ENCODE measurements around the gene NPEPL1.
"Not testable (repeated sequence)": the region's sequence is repeated elsewhere in the genome, so short reads cannot be mapped to it uniquely, and the experiment has no call there.

Gene NPEPL1

DNA sequence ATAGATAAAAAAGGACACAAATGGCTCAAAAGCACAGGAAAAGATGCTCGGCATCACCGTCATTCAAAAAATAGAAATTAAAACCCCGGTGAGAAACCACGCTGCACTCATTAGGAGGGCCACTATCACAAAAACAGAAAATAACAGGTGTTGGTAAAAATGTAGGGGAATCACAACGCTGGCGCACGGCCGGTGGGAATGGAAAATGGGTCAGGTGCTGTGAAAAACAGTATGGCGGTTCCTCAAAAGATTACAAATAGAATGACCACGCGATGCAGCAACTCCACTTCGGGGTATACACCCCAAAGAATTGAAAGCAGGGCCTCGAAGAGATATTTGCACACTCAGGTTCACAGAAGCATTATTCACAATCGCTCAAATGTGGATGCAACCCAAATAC lies 28.3 kb downstream of the NPEPL1 start:
- TF ChIP-seq, protein P1, sequence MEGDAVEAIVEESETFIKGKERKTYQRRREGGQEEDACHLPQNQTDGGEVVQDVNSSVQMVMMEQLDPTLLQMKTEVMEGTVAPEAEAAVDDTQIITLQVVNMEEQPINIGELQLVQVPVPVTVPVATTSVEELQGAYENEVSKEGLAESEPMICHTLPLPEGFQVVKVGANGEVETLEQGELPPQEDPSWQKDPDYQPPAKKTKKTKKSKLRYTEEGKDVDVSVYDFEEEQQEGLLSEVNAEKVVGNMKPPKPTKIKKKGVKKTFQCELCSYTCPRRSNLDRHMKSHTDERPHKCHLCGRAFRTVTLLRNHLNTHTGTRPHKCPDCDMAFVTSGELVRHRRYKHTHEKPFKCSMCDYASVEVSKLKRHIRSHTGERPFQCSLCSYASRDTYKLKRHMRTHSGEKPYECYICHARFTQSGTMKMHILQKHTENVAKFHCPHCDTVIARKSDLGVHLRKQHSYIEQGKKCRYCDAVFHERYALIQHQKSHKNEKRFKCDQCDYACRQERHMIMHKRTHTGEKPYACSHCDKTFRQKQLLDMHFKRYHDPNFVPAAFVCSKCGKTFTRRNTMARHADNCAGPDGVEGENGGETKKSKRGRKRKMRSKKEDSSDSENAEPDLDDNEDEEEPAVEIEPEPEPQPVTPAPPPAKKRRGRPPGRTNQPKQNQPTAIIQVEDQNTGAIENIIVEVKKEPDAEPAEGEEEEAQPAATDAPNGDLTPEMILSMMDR (IDR thresholded peaks at IDR 0.05; ENCODE audit: insufficient read depth, missing control alignments): no peak
- DNase-seq (ENCODE audit: insufficient read length, low spot score): no peak
- FAIRE-seq: no peak

DNA sequence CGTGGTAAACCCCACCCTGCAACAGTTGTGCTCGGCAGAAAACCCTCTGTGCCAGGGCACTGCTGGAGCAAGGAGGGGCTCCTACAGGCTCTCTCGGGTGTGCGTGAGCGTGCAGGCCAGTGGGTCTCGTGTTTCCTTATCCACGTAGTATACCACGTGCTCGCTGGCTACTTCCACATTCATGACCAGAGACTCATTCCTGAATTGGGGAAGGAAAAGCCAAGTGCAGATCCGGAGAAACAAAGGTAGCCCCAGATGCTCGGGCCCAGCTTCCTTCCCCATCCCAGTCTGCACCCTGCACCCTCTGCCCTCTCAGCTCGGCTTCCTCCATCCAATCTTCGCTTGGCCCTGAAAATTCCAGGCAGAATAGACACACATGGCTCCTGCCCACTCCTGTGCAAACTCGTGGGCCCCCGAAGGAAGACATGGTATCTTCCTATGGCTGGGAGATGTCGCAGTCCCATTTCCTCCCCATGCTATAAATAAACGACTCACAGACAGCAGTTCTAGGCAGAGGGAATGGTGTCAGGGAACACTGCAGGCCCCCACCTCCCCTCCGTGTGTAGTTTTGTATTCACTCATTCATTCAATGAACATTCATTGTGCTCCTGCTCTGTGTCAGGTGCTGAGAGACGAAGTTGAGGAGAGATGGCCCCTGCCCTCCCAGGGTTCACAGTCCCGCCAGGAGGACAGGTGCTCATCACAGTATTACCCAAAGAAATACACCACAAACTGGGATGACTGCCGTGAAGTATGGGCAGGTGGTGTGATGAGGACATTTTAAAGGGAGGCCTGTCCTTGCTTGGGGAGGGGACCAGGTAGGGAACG lies 29.6 kb downstream of the NPEPL1 start:
- DNase-seq (ENCODE audit: insufficient read length, low spot score) (no peak), FAIRE-seq (no peak)

GRCh38 chr20:58722877-58723627 lies 30.5 kb downstream of the NPEPL1 start:
- TF ChIP-seq, protein P1 (IDR thresholded peaks at IDR 0.05; ENCODE audit: insufficient read depth, missing control alignments): no peak
- FAIRE-seq (no peak), DNase-seq (ENCODE audit: insufficient read length, low spot score) (no peak)

More for the DNA sequence above, 29.6 kb downstream of the NPEPL1 start:
- TF ChIP-seq, protein P1 (IDR thresholded peaks at IDR 0.05; ENCODE audit: insufficient read depth, missing control alignments): no peak

DNA sequence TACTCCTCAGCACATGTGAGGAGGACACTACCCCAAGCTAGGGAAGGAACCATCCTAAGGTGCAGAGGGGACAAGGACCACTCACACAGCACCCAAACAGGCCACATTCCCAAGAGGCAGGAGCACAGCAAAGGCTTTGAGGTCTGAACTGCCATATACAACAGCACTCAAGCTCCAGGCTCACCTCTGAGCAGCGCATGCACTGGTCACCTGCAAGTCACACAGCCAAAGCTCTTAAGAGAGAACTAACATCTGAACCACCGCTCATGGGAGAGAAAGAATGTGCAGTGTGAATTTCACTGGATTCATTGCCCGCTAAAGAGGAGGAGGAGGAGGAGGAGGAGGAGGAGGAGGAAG lies 31.0 kb downstream of the NPEPL1 start:
- no peak for FAIRE-seq
- no peak for DNase-seq (ENCODE audit: insufficient read length, low spot score)
- TF ChIP-seq, protein P1 (IDR thresholded peaks at IDR 0.05; ENCODE audit: insufficient read depth, missing control alignments): no peak

DNA sequence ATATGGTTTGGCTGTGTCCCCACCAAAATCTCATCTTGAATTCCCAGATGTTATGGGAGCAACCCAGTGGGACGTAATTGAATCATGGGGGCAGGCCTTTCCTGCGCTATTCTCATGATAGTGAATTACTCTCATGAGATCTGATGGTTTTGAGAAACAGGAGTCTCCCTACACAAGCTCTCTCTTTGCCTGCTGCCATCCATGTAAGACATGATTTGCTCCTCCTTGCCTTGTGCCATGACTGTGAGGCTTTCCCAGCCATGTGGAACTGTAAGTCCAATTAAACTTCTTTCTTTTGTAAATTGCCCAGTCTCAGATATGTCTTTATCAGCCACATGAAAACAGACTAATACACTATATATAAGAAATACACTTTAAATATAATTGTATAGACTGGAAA lies 33.6 kb downstream of the NPEPL1 start:
- not testable (repeated sequence) for FAIRE-seq; DNase-seq (ENCODE audit: insufficient read length, low spot score)

DNA sequence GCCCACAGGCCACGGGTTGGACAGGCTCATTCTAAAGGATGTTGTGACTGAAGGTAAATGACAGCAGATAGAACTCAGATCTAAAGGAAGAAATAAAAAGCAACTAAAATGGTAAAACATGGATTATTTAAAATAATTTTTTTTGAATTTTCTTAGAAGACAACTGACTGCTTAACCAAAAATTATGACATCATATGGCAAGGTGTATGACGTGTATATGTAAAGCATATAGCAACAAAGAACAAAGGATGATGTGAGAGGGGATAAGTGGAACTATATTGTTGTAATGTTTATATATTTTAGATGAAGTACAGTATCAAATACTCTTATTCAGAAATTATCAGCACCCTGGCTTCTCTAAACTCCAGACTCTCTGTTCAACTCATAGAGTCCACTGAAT lies 38.6 kb downstream of the NPEPL1 start:
- TF ChIP-seq, protein P1 (IDR thresholded peaks at IDR 0.05; ENCODE audit: insufficient read depth, missing control alignments): no peak
- no peak for DNase-seq (ENCODE audit: insufficient read length, low spot score)
- no peak for FAIRE-seq

- FAIRE-seq: no peak
- no peak for DNase-seq (ENCODE audit: insufficient read length, low spot score)
- TF ChIP-seq, protein P1 (IDR thresholded peaks at IDR 0.05; ENCODE audit: insufficient read depth, missing control alignments): no peak
Observed at GRCh38 chr20:58737198-58737597, 44.6 kb downstream of the NPEPL1 start.

Data from D721Med (cell line).